ENCODE measurements around the gene WNT3.
A peak's percentile ranks its signal among the peaks of the same experiment; 100 is the strongest.

WNT3 gene

DNA sequence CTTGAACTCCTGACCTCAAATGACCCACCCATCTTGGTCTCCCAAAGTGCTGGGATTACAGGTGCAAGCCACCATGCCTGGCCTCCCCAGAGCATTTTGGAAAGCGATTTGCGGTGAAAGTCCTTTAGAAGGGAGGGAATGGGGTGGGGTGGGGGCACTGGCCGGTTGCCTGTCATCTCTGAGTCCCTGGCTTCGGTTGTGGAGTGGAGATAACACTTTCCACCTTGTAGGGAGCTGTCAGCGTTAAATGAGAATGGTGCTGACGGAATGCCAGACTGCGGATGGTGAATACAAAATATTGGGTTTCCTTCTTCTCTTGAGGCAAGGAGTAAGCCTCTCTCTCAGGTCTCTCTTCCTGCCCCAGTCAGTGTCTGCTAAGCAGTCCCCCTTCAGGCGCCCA is 5.2 kb upstream of the WNT3 start:
- no peak overlapping the region for H3K4me2 ChIP-seq (ENCODE audit: low read length, poor library complexity, severe bottlenecking)
- H3K9ac ChIP-seq (ENCODE audit: low read length) = no peak overlapping the region
- H3K4me3 ChIP-seq (ENCODE audit: insufficient read depth in 1 of 2, low read depth in 1 of 2, low read length in 2 of 2) = no peak overlapping the region
- no peak overlapping the region for H2AFZ ChIP-seq (ENCODE audit: low read depth, low read length)
- peaks cover 0 to 4% of the 10 kb centered on the region in 2 experiments for H3K36me3 ChIP-seq (ENCODE audit: control insufficient read depth in 1 of 2, insufficient read depth in 2 of 2, low read depth in 1 of 2, low read length in 2 of 2)
- H3K4me1 ChIP-seq (ENCODE audit: control insufficient read depth, insufficient read depth, low read depth, low read length) = peaks cover 17% of the 10 kb centered on the region
- no peak overlapping the region for H2BK12ac ChIP-seq (ENCODE audit: low read length in 2 of 2)
- H4K8ac ChIP-seq (ENCODE audit: low read length) = no peak overlapping the region
- H2BK15ac ChIP-seq (ENCODE audit: low read depth, poor library complexity, severe bottlenecking) = no peak overlapping the region
- DNase-seq = no peak
- H2BK120ac ChIP-seq (ENCODE audit: low read depth, low read length) = no peak overlapping the region
- H3K18ac ChIP-seq (ENCODE audit: low read depth in 1 of 2, low read length in 2 of 2) = no peak overlapping the region
- no peak overlapping the region for H3K14ac ChIP-seq (ENCODE audit: low read length in 2 of 2)
- H4K91ac ChIP-seq (ENCODE audit: low read length) = no peak overlapping the region
- no peak overlapping the region for H3K27ac ChIP-seq (ENCODE audit: low read length, poor library complexity, severe bottlenecking)
- no peak overlapping the region for H3K23ac ChIP-seq (ENCODE audit: low read length in 2 of 2)
- WGBS = 85% methylated on average over 8 of the region's 8 CpGs
- H3K9me3 ChIP-seq (ENCODE audit: control insufficient read depth, low read length) = no peaks in the 10 kb centered on the region
- H3K4ac ChIP-seq (ENCODE audit: low read depth in 1 of 2, low read length in 2 of 2) = no peak overlapping the region
- H2BK5ac ChIP-seq (ENCODE audit: low read depth, low read length, poor library complexity, severe bottlenecking) = no peak overlapping the region
- no peak overlapping the region for H2AK5ac ChIP-seq (ENCODE audit: low read length, severe bottlenecking)
- no peaks in the 10 kb centered on the region for H3K79me1 ChIP-seq (replicated peaks; ENCODE audit: low read length, poor library complexity, severe bottlenecking)
- H3K27me3 ChIP-seq (ENCODE audit: control insufficient read depth in 1 of 2, insufficient read depth in 1 of 2, low read length in 2 of 2) = peaks cover 49 to 77% of the 10 kb centered on the region in 2 experiments

DNA sequence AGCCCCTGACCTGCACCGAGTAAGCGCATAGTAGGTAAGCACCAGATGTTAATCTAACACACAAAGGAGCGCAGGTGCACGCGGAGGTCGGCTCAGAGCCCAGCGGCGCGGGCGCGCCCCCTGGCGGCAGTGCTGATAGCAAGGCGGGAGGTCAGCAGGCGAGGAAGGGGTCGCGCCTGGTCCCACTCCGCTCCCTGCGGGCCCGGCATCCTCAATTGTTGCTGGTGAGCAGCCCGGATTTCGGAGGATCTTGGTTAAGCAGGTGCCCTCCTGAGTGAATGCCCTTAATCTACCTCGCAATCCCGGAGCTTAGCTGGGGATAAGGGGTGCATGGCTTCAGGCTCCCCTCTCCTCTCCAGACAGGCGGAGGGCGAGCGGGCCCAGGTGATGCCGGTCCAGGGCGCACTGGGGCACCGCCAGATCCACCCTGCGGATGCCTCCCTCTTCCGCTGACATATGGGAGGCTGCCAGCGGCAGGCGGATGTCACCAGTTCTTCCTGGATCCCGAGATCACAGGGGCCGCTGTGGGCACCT is 4.0 kb upstream of the WNT3 start:
- Histone ChIP-seq H2BK15ac (ENCODE audit: low read depth, poor library complexity, severe bottlenecking) (no peak overlapping the region), H3K79me1 (replicated peaks; ENCODE audit: low read length, poor library complexity, severe bottlenecking) (no peaks in the 10 kb centered on the region), H2AFZ (ENCODE audit: low read depth, low read length) (no peak overlapping the region), H4K8ac (ENCODE audit: low read length) (no peak overlapping the region), H3K9me3 (ENCODE audit: control insufficient read depth, low read length) (no peaks in the 10 kb centered on the region), H3K9ac (ENCODE audit: low read length) (no peak overlapping the region), H3K23ac (ENCODE audit: low read length in 2 of 2) (no peak overlapping the region), H3K4me2 (ENCODE audit: low read length, poor library complexity, severe bottlenecking) (no peak overlapping the region), H2BK12ac (ENCODE audit: low read length in 2 of 2) (no peak overlapping the region), H2BK120ac (ENCODE audit: low read depth, low read length) (no peak overlapping the region), H3K4me3 (ENCODE audit: insufficient read depth in 1 of 2, low read depth in 1 of 2, low read length in 2 of 2) (no peak overlapping the region), H4K91ac (ENCODE audit: low read length) (peak overlapping the region; percentile 45), H3K4ac (ENCODE audit: low read depth in 1 of 2, low read length in 2 of 2) (no peak overlapping the region), H2AK5ac (ENCODE audit: low read length, severe bottlenecking) (no peak overlapping the region), H3K36me3 (ENCODE audit: control insufficient read depth in 1 of 2, insufficient read depth in 2 of 2, low read depth in 1 of 2, low read length in 2 of 2) (peaks cover 0 to 4% of the 10 kb centered on the region in 2 experiments), H3K14ac (ENCODE audit: low read length in 2 of 2) (no peak overlapping the region), H2BK5ac (ENCODE audit: low read depth, low read length, poor library complexity, severe bottlenecking) (no peak overlapping the region), H3K27ac (ENCODE audit: low read length, poor library complexity, severe bottlenecking) (no peak overlapping the region), H3K4me1 (ENCODE audit: control insufficient read depth, insufficient read depth, low read depth, low read length) (peaks cover 21% of the 10 kb centered on the region), H3K18ac (ENCODE audit: low read depth in 1 of 2, low read length in 2 of 2) (no peak overlapping the region), H3K27me3 (ENCODE audit: control insufficient read depth in 1 of 2, insufficient read depth in 1 of 2, low read length in 2 of 2) (peaks cover 61 to 79% of the 10 kb centered on the region in 2 experiments)
- WGBS = 51% methylated on average over 34 of the region's 35 CpGs
- DNase-seq = no peak

DNA sequence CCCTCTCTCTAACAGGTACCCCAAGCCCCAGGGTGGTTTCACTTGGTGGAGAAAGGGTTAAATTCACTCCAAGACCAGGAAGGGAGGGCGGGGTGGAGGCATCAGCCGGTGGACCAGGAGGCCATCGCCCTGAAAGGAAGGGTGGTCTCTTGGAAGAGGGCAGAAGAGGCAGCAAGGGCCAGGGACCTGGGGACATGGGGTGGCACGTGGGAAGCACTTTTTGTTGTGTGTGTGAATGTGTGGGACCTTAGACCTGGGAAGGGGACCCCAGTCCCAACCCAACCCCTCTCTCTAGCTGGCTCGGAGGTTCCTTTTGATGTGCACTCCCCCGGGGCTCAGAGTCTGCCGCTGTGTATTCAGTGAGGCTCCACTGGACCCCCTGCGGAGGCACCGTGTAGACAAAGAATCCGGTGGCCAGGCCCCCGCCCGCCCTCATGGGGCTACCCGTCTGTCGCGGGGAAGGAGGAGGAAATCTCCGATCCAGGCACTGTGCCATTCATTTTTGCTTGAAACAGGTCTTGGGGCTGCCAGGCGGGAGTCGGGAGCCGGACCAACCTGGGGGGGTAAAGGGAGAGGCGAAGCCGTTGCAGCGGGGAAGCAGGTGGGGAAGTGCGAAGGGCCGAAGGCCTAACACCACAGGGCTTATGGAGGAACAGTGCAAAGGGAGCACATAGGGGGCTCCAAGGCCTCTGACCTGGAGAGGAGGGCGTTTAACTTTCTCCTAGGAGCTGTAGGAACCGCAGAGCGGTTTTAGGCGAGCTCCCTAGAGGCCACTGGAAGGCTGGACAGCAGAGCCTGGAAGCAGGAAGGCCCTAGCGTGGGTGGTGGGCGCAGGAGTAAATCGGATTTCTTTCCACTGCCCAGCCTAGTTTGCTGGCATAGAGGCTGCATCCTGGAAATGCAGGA is 3.2 kb upstream of the WNT3 start:
- no peak for DNase-seq
- H3K4ac ChIP-seq (ENCODE audit: low read depth in 1 of 2, low read length in 2 of 2) = no peak overlapping the region
- no peak overlapping the region for H3K23ac ChIP-seq (ENCODE audit: low read length in 2 of 2)
- H3K36me3 ChIP-seq (ENCODE audit: control insufficient read depth in 1 of 2, insufficient read depth in 2 of 2, low read depth in 1 of 2, low read length in 2 of 2) = peaks cover 0 to 4% of the 10 kb centered on the region in 2 experiments
- no peak overlapping the region for H3K9ac ChIP-seq (ENCODE audit: low read length)
- no peak overlapping the region for H2AFZ ChIP-seq (ENCODE audit: low read depth, low read length)
- H2BK15ac ChIP-seq (ENCODE audit: low read depth, poor library complexity, severe bottlenecking) = no peak overlapping the region
- H3K79me1 ChIP-seq (replicated peaks; ENCODE audit: low read length, poor library complexity, severe bottlenecking) = no peaks in the 10 kb centered on the region
- H4K91ac ChIP-seq (ENCODE audit: low read length) = no peak overlapping the region
- no peaks in the 10 kb centered on the region for H3K9me3 ChIP-seq (ENCODE audit: control insufficient read depth, low read length)
- no peak overlapping the region for H3K4me2 ChIP-seq (ENCODE audit: low read length, poor library complexity, severe bottlenecking)
- H2BK12ac ChIP-seq (ENCODE audit: low read length in 2 of 2) = no peak overlapping the region
- H3K27ac ChIP-seq (ENCODE audit: low read length, poor library complexity, severe bottlenecking) = no peak overlapping the region
- H2BK120ac ChIP-seq (ENCODE audit: low read depth, low read length) = no peak overlapping the region
- peak overlapping the region in 1 of 2 experiments; percentile 21 for H3K14ac ChIP-seq (ENCODE audit: low read length in 2 of 2)
- peaks cover 68 to 79% of the 10 kb centered on the region in 2 experiments for H3K27me3 ChIP-seq (ENCODE audit: control insufficient read depth in 1 of 2, insufficient read depth in 1 of 2, low read length in 2 of 2)
- no peak overlapping the region for H2BK5ac ChIP-seq (ENCODE audit: low read depth, low read length, poor library complexity, severe bottlenecking)
- no peak overlapping the region for H4K8ac ChIP-seq (ENCODE audit: low read length)
- no peak overlapping the region for H3K4me3 ChIP-seq (ENCODE audit: insufficient read depth in 1 of 2, low read depth in 1 of 2, low read length in 2 of 2)
- 23% methylated on average over 30 of the region's 31 CpGs for WGBS
- H3K18ac ChIP-seq (ENCODE audit: low read depth in 1 of 2, low read length in 2 of 2) = no peak overlapping the region
- H3K4me1 ChIP-seq (ENCODE audit: control insufficient read depth, insufficient read depth, low read depth, low read length) = peaks cover 21% of the 10 kb centered on the region
- no peak overlapping the region for H2AK5ac ChIP-seq (ENCODE audit: low read length, severe bottlenecking)

DNA sequence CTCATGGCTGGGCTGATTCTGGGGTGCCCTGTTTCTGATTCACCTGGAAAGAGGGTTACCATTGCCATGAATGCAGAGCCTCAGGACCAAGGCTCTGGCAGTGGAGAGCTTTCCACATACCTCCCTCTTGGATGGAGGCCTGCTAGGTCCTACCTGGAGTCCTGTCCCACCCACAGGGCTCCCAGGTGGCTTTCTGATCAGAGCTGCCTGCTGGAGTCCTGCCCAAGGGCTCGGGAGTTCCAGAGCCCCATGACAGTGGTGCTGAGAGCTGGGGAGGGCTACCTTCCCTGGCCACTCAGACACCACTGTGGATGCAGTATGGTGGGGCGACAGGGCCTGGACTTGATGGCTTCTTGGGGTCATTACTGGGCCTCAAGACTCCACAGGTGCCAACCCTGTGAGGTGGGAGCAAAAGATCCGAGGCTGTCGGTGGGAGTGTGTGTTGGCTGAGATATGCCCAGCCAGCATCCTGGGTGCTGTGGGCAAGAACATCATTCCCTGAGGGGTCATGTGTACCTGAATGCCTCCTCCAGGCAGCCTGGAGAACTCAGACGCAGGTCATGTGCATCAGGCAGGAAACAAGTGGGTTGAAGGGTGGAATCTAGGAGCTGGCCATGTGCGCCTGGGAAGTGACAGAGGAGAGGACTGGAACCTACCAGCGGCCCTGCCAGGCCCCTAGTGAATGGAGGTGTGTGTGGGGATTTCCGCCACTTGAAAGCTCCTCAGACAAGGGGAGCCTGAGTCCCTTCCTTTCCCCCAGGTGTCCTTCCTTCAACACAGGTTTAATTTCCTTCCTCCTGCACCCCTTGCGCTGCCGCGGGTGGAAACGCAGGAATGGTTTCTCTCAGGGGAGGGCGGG is 2.3 kb upstream of the WNT3 start:
- Histone ChIP-seq H4K91ac (ENCODE audit: low read length) (no peak overlapping the region), H3K27ac (ENCODE audit: low read length, poor library complexity, severe bottlenecking) (no peak overlapping the region), H3K36me3 (ENCODE audit: control insufficient read depth in 1 of 2, insufficient read depth in 2 of 2, low read depth in 1 of 2, low read length in 2 of 2) (peaks cover 0 to 4% of the 10 kb centered on the region in 2 experiments), H2AK5ac (ENCODE audit: low read length, severe bottlenecking) (no peak overlapping the region), H3K4me2 (ENCODE audit: low read length, poor library complexity, severe bottlenecking) (no peak overlapping the region), H2BK15ac (ENCODE audit: low read depth, poor library complexity, severe bottlenecking) (no peak overlapping the region), H3K23ac (ENCODE audit: low read length in 2 of 2) (no peak overlapping the region), H3K4ac (ENCODE audit: low read depth in 1 of 2, low read length in 2 of 2) (no peak overlapping the region), H2BK5ac (ENCODE audit: low read depth, low read length, poor library complexity, severe bottlenecking) (no peak overlapping the region), H2AFZ (ENCODE audit: low read depth, low read length) (no peak overlapping the region), H2BK120ac (ENCODE audit: low read depth, low read length) (no peak overlapping the region), H4K8ac (ENCODE audit: low read length) (no peak overlapping the region), H3K79me1 (replicated peaks; ENCODE audit: low read length, poor library complexity, severe bottlenecking) (no peaks in the 10 kb centered on the region), H3K18ac (ENCODE audit: low read depth in 1 of 2, low read length in 2 of 2) (no peak overlapping the region), H3K4me1 (ENCODE audit: control insufficient read depth, insufficient read depth, low read depth, low read length) (peaks cover 21% of the 10 kb centered on the region), H2BK12ac (ENCODE audit: low read length in 2 of 2) (no peak overlapping the region), H3K14ac (ENCODE audit: low read length in 2 of 2) (peak overlapping the region in 1 of 2 experiments; percentile 21), H3K27me3 (ENCODE audit: control insufficient read depth in 1 of 2, insufficient read depth in 1 of 2, low read length in 2 of 2) (peaks cover 75 to 81% of the 10 kb centered on the region in 2 experiments), H3K9me3 (ENCODE audit: control insufficient read depth, low read length) (no peaks in the 10 kb centered on the region), H3K9ac (ENCODE audit: low read length) (no peak overlapping the region), H3K4me3 (ENCODE audit: insufficient read depth in 1 of 2, low read depth in 1 of 2, low read length in 2 of 2) (no peak overlapping the region)
- DNase-seq = no peak
- 67% methylated on average over 7 of the region's 13 CpGs for WGBS
